Endodermal cell (in vitro differentiated cells): Measurements from ENCODE around the gene CALML3. TPM values are rescaled to one million over a fixed set of nuclear protein-coding genes. Genes with fewer than 3 reads are reported as not detected.

Experiments
- DNase-seq: peaks from one replicate; pipeline ENCODE4 v3.0.0-alpha.2; 2017
- H3K27ac ChIP-seq: 2 replicates; pipeline ENCODE4 v1.5.1; 2013; ENCODE audit warnings: mild to moderate bottlenecking, low read depth, low read length, moderate library complexity
- H3K27me3 ChIP-seq: 2 replicates; pipeline ENCODE4 v1.6.1; 2013; ENCODE audit warnings: mild to moderate bottlenecking, low read length, moderate library complexity; ENCODE audit not compliant: insufficient read depth, control insufficient read depth, poor library complexity, severe bottlenecking
- H3K36me3 ChIP-seq: 2 replicates; pipeline ENCODE4 v1.7.0; 2013; ENCODE audit warnings: mild to moderate bottlenecking, low read length, moderate library complexity; ENCODE audit not compliant: control insufficient read depth, insufficient read depth
- H3K4me1 ChIP-seq: one replicate; pipeline ENCODE4 v1.7.0; 2013; ENCODE audit warnings: low read length; ENCODE audit not compliant: control insufficient read depth, insufficient read depth
- H3K4me3 ChIP-seq: 2 replicates; pipeline ENCODE4 v1.5.1; 2013; ENCODE audit warnings: mild to moderate bottlenecking, low read length, moderate library complexity
- H3K9ac ChIP-seq: 2 replicates; pipeline ENCODE4 v1.6.1; 2013; ENCODE audit warnings: mild to moderate bottlenecking, low read length, moderate library complexity; ENCODE audit not compliant: poor library complexity, severe bottlenecking; ENCODE audit errors: extremely low read depth
- H3K9me3 ChIP-seq: 2 replicates; pipeline ENCODE4 v1.6.1; 2013; ENCODE audit warnings: mild to moderate bottlenecking, low read length, moderate library complexity; ENCODE audit not compliant: control insufficient read depth
- H3K27ac Mint-ChIP-seq: 2 replicates; pipeline ENCODE4 v1.8.0; 2020; ENCODE audit warnings: mixed read lengths
- H3K27me3 Mint-ChIP-seq: 2 replicates; pipeline ENCODE4 v1.8.0; 2021; ENCODE audit warnings: mild to moderate bottlenecking, mixed read lengths; ENCODE audit not compliant: insufficient read depth
- H3K36me3 Mint-ChIP-seq: 2 replicates; pipeline ENCODE4 v1.8.0; 2020; ENCODE audit warnings: low read depth, mixed read lengths
- H3K4me1 Mint-ChIP-seq: 2 replicates; pipeline ENCODE4 v1.8.0; 2020; ENCODE audit warnings: mixed read lengths
- H3K4me3 Mint-ChIP-seq: 2 replicates; pipeline ENCODE4 v1.8.0; 2020; ENCODE audit warnings: mild to moderate bottlenecking, moderate library complexity, mixed read lengths
- H3K9me3 Mint-ChIP-seq: 2 replicates; pipeline ENCODE4 v1.8.0; 2020; ENCODE audit warnings: mild to moderate bottlenecking, mixed read lengths
- WGBS, 2 experiments: methylation state at CpG; one replicate each; pipeline versions ENCODE4 v1.1.5 to v1.1.7; 2013; ENCODE audit warnings: missing lambda C conversion rate in 2 of 2, mixed read lengths in 1 of 2; ENCODE audit not compliant: insufficient coverage in 1 of 2, insufficient read length in 1 of 2; 5-methylcytosine and 5-hydroxymethylcytosine counted together
- total RNA-seq, 2 donors: library from RNA; stranded (reverse); fragmentation: NEBNext Ultra II Directional in 1 of 2; extraction: Animal tissue kit (Norgen Biotek cat#: 25700) in 1 of 2; gene quantifications; 2 replicates in 1 of 2; 3 replicates in 1 of 2; pipeline ENCODE4 v1.2.1, GENCODE V29; 2021
- TF ChIP-seq, protein P1 (sequence below): fragments of 200-600 bp; sonication (generic); conservative IDR thresholded peaks from 2 replicates; pipeline ENCODE4 v1.5.0; 2021; ENCODE audit warnings: antibody characterized with exemption, mild to moderate bottlenecking

Gene CALML3
- total RNA-seq, 2 donors from 2014 or later: not detected

DNA sequence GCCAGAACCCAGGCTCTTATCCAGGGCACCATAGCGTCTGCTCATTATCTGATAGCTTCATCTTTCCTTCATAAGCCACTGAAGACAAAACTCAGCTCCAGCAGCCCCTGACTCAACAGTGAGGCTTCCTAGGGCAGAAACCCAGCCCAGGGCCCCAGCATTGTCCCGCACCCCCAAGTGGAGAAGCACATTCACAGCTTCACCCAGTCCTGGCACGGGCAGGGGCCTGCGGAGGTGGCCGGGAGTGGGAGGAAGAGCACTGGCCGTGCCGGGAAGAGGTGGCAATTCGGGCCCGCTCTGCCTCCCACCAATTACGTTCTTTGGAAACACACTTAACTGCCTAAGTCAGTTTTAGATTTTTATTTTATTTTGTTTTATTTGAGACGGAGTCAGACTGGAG lies 15.1 kb upstream of the CALML3 start:
- TF ChIP-seq, protein P1, sequence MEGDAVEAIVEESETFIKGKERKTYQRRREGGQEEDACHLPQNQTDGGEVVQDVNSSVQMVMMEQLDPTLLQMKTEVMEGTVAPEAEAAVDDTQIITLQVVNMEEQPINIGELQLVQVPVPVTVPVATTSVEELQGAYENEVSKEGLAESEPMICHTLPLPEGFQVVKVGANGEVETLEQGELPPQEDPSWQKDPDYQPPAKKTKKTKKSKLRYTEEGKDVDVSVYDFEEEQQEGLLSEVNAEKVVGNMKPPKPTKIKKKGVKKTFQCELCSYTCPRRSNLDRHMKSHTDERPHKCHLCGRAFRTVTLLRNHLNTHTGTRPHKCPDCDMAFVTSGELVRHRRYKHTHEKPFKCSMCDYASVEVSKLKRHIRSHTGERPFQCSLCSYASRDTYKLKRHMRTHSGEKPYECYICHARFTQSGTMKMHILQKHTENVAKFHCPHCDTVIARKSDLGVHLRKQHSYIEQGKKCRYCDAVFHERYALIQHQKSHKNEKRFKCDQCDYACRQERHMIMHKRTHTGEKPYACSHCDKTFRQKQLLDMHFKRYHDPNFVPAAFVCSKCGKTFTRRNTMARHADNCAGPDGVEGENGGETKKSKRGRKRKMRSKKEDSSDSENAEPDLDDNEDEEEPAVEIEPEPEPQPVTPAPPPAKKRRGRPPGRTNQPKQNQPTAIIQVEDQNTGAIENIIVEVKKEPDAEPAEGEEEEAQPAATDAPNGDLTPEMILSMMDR: no peak
- H3K36me3 Mint-ChIP-seq: no peaks in the 10 kb centered on the region

DNA sequence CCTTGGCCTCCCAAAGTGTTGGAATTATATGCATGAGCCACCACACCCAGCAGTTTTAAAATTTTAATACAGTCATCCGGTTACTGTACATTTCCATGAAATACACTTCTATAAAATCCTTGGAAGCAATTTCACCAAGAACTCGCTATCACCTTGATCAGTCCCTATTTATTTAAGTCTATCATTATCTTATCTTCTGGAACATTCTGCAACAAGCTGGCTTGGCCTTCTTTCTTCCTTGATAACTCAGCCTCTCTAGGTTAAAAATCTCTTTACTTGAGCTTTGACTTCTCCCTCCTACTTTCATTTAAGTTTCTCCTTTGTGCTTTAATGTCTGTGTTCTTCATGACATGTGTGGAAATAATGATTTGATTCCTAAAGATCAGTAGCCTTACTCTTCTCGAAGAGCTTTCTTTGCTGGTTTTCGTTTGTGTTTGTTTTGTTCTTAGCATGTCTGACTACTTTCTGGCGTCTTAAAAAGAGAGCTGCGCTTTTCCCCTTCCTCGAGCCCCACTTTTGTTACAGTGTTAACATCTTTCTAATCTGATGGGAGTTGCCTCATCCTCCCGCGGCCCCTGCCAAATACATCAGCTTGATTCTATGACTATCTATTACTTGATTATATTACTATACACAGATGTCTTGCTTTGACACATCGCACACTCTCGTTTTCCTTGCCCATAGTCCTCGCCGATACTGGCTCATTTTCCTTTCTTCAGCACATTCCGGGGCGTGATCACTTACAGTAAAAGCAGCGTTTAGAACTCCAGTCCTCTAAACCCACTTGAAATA lies 14.3 kb upstream of the CALML3 start:
- peaks cover 11% of the 10 kb centered on the region for H3K27me3 ChIP-seq
- H3K4me1 Mint-ChIP-seq: peaks cover 24% of the 10 kb centered on the region
- H3K9me3 Mint-ChIP-seq: no peaks in the 10 kb centered on the region
- no peak overlapping the region for H3K27ac ChIP-seq
- no peak overlapping the region for H3K4me3 Mint-ChIP-seq
- no peaks in the 10 kb centered on the region for H3K36me3 Mint-ChIP-seq
- TF ChIP-seq, protein P1: no peak
- H3K9ac ChIP-seq: no peak overlapping the region
- no peaks in the 10 kb centered on the region for H3K9me3 ChIP-seq
- H3K36me3 ChIP-seq: no peaks in the 10 kb centered on the region
- H3K27ac Mint-ChIP-seq: no peak overlapping the region
- H3K4me3 ChIP-seq: no peak overlapping the region
- 90 to 93% methylated on average over 16 of the region's 16 CpGs for WGBS, 2 experiments
- peaks cover 17% of the 10 kb centered on the region for H3K27me3 Mint-ChIP-seq
- no peak for DNase-seq
- H3K4me1 ChIP-seq: no peaks in the 10 kb centered on the region

More for the DNA sequence above, 15.1 kb upstream of the CALML3 start:
- Mint-ChIP-seq H3K27me3 (peaks cover 11% of the 10 kb centered on the region), H3K9me3 (no peaks in the 10 kb centered on the region), H3K4me3 (no peak overlapping the region), H3K4me1 (peaks cover 21% of the 10 kb centered on the region), H3K27ac (no peak overlapping the region)
- Histone ChIP-seq H3K27me3 (peaks cover 3% of the 10 kb centered on the region), H3K4me3 (no peak overlapping the region), H3K36me3 (no peaks in the 10 kb centered on the region), H3K4me1 (no peaks in the 10 kb centered on the region), H3K27ac (no peak overlapping the region), H3K9me3 (no peaks in the 10 kb centered on the region), H3K9ac (no peak overlapping the region)
- 94 to 97% methylated on average over 9 to 11 of the region's 11 CpGs for WGBS, 2 experiments
- DNase-seq: no peak

DNA sequence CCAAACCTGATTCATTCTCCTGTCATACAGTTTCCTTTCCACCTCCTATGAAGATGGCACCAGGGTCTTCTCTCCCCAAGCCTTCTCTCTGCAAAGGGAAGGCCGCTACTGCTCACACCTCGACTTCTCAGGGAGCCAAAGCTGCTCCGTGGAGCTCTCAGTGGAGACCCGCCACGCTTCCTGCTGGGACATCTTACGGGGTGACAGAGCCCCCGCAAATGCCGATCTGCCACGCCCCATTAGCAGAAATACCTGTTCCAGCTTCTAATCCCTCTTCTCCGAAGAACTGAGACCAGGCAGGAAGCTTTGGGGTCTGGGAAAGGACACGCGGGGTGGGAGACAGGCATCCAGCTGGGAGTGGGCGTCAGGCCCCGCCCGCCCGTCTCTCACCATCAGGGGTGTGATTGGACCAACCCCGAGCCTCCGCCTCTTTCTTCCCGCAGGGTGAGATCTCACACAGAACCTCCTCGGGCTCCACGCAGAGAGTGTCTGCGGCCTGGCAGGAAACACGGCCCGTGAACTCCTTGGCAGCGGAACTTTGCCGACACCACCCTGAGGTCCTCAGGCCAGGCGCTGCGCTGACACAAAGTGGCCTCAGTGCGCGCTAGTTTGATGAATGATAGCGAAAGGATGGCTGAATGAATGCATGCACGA lies 13.4 kb upstream of the CALML3 start:
- WGBS, 2 experiments: 91 to 92% methylated on average over 21 to 32 of the region's 32 CpGs
- peaks cover 3% of the 10 kb centered on the region for H3K4me1 ChIP-seq
- H3K27ac ChIP-seq: no peak overlapping the region
- Mint-ChIP-seq H3K4me3 (no peak overlapping the region), H3K4me1 (peaks cover 33% of the 10 kb centered on the region), H3K27ac (no peak overlapping the region), H3K36me3 (no peaks in the 10 kb centered on the region), H3K27me3 (peaks cover 19% of the 10 kb centered on the region), H3K9me3 (no peaks in the 10 kb centered on the region)
- TF ChIP-seq, protein P1: no peak
- H3K9ac ChIP-seq: no peak overlapping the region
- no peaks in the 10 kb centered on the region for H3K36me3 ChIP-seq
- H3K27me3 ChIP-seq: peaks cover 11% of the 10 kb centered on the region
- H3K9me3 ChIP-seq: no peaks in the 10 kb centered on the region
- DNase-seq: no peak
- H3K4me3 ChIP-seq: no peak overlapping the region
